Ovary (tissue), 3 donors: ENCODE results near the gene HECTD4.

Experiments used
- EP300 ChIP-seq: sonication (generic); formaldehyde crosslinking; IDR thresholded peaks from one replicate; pipeline ENCODE4 v1.6.1; 2017; ENCODE audit warnings: antibody characterized with exemption
- POLR2A ChIP-seq: fragments of 450-650 bp; IDR thresholded peaks from one replicate; pipeline ENCODE4 v1.6.1; 2017; ENCODE audit warnings: antibody characterized with exemption, mild to moderate bottlenecking, moderate library complexity
- TF ChIP-seq, protein P1 (sequence below), 3 donors: fragments of 450-650 bp in 2 of 3; fragments of 200-600 bp in 1 of 3; IDR thresholded peaks; one replicate each; pipeline versions ENCODE4 v1.5.1 to v1.8.0; 2016 to 2022; ENCODE audit warnings: antibody characterized with exemption in 3 of 3, mild to moderate bottlenecking in 1 of 3
- donor health status: DM: no; HTN: no; CAD: no.

DNA sequence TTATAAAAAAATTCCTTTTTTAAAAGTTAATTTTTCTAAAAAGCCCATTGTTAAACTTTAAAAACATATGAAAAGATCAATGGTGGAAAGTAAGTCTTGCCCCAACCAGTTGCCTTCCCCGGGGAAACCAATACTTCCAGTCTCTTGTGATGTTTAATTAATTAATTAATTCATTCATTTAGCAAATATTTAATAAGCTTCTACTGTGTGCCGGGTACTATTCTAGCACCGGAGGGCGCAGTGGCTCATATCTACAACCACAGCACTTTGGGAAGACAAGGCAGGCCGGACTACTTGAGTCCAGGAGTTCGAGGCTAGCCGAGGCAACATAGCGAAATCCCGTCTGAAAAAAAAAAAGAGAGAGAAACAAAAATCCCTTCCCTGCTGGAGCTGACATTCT is 87.4 kb downstream of the HECTD4 start:
- TF ChIP-seq, protein P1, sequence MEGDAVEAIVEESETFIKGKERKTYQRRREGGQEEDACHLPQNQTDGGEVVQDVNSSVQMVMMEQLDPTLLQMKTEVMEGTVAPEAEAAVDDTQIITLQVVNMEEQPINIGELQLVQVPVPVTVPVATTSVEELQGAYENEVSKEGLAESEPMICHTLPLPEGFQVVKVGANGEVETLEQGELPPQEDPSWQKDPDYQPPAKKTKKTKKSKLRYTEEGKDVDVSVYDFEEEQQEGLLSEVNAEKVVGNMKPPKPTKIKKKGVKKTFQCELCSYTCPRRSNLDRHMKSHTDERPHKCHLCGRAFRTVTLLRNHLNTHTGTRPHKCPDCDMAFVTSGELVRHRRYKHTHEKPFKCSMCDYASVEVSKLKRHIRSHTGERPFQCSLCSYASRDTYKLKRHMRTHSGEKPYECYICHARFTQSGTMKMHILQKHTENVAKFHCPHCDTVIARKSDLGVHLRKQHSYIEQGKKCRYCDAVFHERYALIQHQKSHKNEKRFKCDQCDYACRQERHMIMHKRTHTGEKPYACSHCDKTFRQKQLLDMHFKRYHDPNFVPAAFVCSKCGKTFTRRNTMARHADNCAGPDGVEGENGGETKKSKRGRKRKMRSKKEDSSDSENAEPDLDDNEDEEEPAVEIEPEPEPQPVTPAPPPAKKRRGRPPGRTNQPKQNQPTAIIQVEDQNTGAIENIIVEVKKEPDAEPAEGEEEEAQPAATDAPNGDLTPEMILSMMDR (IDR thresholded peaks at IDR 0.05), result no peak
- TF ChIP-seq EP300, result no peak
- TF ChIP-seq POLR2A, result no peak
